Stimulated activated CD4-positive, alpha-beta T cell treated with anti-CD3 and anti-CD28 coated beads, Interleukin-15, amount 100 ng/mL, for 1 hour (primary cell): ENCODE measurements around the gene RAPGEF1.
"Not testable (repeated sequence)": the region's sequence is repeated elsewhere in the genome, so short reads cannot be mapped to it uniquely, and the experiment has no call there.

Experiments used
- DNase-seq, 2 donors: peaks; one replicate each; pipeline ENCODE4 v3.0.0-alpha.2; 2020; ENCODE audit warnings: low read depth in 1 of 2, low spot score in 1 of 2

The RAPGEF1 gene

DNA sequence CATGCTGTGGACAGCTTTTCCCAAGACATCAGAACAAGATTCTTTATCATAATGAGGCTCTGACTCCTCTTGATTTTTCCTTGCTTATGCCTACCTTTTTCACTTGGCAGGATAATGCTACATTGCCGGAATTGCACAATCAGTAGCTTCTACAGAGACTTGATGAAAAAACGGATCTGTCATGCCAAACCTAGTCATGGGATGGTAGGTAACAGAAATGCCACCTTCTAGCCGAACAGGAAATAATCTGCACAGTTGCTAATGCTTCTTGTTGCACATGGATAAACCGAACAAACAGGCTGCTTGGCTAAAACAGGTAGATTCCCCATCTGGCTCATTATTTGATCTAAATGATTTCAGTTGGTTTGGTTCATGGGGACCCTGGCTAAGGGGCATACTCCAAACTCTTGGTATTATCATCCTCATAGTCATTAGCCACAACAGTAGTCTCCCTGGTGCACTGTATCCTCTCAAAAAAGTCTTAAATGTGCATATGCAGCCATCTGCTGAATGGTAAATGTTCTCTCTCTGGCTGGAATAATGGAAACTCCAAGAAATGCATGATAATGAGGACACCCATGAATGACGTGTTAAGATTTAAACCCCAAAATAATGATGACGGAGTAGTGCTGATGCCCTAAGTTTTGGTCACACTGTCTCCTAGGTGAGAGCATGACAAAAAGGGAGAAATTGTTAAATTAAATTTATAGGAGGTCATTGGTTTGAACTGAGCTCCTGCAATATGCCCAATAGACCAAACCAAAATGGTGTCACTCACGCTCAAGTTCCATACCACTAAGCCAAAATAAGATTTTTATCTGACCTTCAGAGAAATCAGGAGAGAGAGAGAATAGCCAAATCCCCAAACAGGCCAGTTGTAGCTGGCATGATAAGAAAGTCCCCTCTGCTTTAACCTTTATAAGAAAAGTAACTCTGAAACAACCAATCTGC is 47.0 kb downstream of the RAPGEF1 start:
- no peak for DNase-seq

DNA sequence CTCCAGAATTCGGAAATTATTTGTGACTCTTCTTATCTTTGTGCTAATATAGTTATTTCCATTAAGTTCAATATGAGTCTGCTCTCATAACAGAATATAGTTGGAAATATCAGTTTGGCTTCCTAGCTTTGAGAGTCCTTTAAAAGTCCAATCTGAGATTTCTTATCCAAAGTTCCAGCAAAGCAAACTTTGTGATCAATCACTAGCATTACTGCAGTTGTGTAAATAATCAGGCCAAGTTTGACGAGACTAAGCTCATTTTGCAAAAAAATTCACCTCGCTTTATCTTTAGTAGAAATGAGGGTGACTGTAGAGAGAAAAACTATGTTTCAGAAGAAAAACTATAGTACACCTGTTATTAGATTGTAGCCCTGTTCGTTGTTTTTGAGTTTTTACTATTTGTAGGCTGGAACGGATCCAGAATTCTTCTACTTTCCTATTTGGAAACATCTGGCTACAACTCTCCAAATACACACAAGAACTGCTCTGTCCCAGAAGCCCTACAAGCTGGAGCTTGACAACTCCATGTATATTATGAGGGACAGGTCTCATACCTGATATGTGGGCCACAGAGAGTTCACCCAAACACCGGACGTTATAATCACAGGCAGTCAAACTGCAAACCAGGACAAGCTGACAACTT is 47.8 kb downstream of the RAPGEF1 start:
- no peak for DNase-seq

DNA sequence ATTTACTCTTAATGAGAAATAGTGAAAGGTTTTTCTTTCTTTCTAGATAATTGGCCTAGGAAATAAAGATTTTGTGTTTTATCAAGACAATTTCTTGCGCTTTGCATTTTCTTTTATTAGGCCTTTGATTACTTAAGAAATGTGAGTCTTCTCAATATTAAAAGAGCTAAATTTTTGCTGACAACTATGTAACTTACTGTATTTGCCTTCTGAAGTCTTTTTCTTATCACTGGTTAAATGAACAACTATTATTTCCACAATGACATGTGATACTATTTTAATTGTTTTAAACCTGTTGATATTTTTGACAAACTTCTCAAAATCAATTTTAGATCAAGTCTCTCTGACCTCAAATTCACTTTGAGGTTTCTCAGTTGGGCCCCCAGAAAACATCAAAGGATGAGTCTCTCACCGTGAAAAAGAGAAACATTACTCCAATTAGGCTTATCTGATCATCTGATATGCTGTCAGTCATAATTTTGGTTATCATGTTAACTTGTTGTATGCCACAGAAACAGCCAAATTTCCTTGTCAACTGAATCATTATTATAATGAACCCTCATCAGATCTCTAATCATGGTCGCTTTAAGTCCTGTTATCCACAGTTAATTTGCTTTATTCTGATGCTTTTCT is 48.8 kb downstream of the RAPGEF1 start:
- no peak for DNase-seq

DNA sequence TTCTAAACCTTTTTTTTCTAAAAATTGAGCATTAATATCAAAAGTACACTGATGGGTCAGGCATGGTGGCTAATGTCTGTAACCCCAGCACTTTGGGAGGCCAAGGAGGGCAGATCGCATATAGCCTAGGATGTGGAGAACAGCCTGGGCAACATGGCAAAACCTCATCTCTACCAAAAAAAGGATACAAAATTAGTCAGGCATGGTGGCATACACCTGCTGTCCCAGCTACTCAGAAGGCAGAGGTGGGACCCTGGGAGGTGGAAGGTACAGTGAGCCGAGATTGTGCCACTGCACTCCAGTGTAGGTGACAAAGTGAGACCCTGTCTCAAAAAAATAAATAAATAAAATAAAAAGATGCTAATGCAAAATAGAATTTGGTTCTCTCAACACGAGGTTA is 49.4 kb downstream of the RAPGEF1 start:
- DNase-seq: no peak

DNA sequence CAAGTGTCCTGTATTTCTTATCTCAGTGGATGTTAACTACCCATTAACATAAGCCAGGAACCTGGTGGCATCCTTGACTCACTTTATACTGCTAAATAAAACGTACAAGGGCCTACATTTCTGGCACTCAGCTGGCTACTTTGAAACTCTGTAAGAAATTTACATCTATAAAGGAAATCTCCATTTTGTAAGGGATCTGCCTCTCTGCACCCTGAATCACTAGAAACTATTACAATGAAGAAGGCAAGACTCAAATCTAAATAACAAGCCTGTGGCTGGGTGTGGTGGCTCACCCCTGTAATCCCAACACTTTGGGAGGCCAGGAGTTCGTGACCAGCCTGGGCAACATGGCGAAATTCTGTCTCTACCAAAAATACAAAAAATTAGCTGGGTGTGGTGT is 51.5 kb downstream of the RAPGEF1 start:
- DNase-seq: no peak

DNA sequence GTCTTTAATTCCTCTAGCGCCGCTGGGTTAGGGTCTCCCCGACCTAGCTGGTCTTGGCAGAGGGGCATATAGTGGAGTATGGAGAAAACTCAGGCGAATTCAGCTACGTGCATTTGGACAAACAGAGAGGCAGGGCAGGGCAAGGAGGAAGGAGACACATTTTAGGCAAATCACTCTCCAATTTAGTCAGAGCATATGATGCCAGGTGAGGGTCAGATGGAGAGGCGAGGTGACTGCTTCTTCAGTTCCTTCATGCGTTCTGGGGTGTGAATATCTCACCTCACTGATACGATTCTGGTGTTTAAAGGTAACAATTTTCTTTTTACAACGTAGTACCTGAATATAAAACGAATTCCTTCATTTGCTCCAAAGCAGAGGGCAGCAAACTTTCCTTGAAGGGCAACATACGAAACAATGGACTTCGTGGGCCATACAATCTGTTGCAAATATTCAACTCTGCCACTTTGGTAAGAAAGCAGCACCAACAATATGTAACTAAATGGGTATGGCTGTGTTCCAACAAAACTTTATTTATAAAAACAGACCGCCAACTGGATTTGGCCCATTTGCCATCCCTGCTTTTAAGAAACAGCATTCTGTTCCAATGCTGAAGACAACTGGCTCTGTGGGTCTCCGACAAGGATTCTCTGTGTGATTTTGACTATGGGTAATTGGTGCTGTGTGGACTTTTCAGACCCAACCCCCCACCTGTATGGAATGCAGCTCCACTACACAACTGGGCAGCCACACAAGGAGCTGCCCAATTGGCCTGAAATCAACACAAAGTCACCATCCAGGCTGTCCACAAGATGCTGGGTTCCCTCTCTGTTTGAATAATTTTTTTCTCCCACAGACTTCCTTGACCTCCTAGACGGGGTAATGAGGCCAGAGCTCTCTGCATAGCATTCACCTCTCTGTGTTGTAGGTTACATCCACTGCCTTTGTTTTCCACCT is 53.8 kb downstream of the RAPGEF1 start:
- DNase-seq: no peak

DNA sequence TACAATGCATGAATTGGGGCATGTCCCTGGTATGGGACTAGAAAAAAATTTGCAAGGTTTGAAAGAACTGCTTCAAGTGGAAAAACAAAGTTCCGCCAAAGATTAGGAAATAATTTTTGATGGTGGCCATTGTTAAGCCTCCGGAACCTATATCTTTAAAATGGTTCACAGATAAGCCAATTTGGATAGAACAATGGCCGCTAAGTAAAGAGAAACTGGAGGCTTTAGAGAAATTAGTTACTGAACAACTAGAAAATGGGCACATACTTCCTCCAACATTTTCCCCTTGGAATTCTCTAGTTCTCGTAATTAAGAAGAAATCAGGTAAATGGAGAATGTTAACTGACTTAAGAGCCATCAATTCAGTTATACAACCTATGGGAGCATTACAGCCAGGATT is 56.8 kb downstream of the RAPGEF1 start:
- not testable (repeated sequence) for DNase-seq

DNA sequence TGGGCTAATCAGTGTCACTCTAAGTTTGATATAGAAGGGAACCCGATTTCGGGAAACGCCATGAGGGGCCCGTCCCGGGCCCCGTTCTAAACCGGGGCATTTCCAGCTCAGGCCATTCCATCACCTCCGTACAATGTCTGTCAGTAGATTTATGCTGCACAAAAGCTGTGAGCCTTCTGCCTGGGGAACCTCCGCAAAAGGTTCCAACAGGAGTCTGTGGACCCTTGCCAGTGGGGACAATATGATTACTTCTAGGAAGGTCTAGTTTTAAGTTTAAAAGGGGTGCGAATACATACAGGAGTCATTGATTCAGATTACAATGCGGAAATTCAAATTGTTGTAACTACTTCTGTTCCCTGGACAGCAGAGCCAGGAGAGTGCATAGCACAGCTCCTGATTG is 57.6 kb downstream of the RAPGEF1 start:
- no peak for DNase-seq

DNA sequence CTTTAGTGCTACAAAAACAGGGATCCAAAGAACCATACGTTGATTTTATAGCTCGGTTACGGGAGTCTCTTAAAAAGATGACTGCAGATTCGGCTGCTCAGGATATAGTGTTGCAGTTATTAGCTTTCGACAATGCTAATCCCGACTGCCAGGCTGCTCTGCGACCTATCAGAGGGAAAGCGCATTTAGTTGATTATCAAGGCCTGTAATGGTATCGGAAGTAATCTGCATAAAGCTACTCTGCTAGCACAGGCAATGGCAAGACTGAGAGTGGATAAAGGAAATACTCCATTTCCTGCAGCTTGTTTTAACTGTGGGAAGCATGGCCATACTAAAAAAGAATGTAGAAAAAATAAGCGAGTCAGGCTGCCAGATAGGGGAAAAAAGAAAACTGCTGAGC is 58.0 kb downstream of the RAPGEF1 start:
- DNase-seq: not testable (repeated sequence)

DNA sequence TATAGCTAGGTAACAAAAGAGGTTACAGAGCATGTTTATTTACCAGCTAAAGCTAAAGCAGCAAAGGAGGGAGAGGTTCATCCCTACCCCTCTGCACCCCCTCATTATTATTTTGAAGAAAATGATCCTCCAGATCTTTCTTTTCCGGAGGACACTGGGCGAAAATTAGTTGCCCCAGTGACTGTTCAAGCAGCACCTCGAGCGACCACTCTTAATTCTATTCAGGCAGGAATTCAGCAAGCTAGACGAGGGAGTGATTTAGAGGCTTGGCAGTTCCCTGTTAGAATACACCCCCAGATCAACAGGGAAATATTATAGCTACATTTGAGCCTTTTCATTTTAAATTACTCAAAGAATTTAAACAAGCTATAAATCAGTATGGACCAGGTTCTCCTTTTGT is 58.8 kb downstream of the RAPGEF1 start:
- DNase-seq: not testable (repeated sequence)

DNA sequence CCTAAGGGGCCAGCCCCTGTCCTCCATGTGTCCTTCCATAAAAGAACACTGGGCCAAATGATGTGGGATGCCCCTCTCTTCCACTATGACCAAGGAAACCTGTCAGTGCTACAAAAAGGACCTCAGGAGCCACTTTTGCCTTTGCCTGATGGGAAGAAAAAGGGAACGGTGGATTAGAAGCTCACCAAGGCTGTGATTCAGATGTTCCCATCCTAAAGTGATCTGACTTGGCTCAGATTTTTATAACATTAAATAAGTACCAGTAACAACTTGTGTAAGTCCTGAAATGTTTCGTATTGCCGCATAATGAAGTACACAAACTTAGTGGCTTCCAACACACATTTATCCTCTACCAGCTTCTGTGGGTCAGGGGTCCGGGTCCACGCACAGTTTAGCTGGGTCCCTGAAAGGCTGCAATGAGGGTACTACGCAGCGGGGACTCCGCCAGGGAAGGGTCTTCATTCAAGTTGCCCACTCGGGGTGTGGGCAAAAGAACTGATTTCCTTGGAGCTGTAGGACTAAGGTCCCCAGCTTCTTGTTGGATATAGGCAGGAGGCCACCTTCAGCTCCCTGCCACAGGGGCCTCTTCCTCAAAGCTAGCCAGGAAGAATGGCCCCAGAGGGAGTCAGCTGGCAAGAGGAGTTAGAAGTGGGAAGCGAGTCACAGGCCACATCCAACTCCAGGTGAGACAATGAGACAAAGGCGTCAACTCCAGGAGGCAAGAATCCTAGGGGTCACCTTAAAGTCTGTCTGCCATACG is 60.4 kb downstream of the RAPGEF1 start:
- DNase-seq: no peak

DNA sequence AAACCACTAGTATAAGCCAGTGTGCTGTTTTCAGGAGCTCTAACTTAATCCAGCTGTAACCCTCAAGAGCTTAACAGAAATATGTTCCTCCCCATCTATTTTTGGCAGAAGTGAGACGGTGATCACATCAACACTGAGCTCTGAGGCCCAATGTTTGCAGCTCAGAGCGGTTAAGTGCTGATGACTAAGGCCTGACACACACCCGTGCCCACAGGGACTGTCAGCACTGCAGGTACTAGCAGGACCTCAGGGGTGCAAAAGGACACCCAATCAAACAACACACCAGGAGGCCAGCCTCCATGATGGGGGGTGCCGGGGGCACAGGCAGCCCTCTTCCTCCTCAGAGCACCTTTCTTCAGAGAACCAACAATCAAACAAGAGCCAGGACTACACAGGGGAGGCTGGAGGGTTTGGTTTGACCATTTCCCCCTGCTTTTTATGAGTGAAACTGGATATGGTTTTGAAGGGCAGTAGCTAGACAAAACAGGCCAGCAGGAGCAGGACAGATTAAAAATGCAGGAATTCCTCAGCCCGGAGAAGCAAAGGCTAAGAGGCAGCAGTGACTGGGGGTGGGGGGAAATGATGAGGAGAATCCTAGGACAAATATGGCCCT is 61.3 kb downstream of the RAPGEF1 start:
- DNase-seq: peak; percentile 54 to 61

DNA sequence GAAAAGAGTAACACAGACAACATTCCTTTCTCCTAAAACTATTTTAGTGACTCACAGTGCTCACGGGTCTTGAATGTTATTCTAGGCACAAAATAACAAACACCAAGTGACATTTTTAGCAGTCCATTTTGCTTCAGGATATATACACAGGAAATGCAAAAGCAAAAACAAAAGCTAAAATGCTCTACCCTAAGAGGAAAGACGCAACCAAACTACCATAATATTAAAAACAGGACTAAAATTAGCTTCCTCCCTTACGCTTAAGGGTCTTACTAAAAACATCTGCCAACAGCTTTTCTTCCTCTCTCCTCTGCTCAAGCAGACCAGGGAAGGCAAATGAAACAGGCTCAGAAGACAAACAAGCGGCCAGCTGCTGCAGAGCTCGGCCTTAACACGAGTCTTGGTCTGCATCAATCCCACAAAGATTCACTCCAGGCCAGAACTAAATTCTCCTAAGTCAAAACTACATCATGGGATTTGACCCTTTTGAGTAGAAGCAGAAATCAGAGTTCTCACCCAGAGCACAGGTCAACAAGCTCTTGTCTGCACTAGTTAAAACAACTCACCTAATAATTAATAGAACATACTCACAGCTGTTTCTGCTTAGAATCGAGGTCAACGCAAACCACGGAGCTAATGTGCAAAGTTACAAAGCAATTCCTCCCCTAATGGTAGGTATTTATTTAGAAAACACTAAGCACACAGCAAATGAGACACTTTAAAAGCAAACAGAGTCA is 62.3 kb downstream of the RAPGEF1 start:
- DNase-seq: no peak

DNA sequence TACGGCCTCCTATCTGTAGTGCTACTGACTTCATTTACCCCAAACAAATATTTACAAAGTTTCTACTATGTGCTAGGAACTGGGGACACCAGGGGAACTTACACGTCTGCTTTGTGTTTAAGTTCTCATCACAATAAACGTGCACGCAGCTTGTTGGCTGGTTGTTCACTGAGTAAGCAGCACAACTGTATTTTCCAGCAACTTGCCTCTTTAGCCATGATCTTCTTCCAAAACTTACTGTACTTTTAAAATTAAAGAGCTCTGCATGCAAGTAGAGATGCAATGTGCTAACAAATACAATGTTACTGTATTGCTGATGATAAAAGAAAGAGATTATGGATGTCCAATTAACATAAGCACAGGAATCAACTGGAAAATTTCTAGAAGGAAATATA is 62.8 kb downstream of the RAPGEF1 start:
- DNase-seq: no peak

DNA sequence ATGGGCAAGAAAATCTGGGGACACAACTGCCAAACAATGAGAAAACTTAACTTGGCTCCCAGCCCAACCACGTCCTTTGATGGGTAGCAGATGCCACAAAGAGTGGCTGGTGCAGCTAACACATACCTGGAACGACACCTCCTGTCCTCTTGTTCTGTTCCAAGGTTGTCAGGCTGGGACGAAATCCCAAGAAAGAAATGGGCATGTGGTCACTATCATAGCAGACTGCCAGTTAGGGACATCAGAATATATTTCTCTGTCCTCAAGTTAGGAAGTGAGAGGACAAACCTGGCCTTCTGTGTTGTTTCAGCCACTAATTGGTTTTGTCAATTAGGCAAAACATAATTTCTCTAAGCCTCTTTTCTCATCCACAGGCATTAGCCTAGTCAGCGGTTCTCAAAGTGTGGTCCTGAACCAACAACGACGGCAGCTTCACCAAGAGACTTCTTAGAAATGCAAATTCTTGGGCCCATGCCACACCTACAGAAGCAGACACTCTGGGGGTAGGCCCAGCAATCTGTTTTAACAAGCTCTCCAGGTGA is 63.4 kb downstream of the RAPGEF1 start:
- no peak for DNase-seq

DNA sequence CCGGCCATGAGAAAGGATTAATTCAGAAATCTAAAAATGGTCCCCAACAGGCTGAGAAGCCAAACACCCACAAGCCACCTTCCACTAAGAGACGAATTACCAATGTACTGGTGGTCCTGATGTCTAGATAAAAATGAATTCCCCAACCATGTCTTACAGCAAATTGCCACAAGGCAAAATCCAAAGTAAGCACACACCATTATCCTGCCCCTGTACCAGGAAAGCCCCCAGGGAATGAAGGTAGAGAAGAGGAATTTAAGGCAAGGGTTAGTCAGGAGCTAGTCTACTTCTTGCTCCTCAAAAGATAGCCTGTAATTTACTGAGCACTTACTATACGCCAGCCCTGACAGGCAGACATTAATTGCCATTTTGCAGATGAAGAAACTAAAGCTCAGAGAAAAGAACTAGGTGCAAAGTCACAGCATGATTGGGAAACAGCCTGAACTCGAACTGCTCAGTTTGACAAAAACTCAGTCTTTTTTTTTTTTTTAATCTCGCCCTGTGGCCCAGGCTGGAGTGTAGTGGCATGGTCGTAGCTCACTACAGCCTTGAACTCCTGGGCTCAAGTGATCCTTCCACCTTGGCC is 64.3 kb downstream of the RAPGEF1 start:
- DNase-seq: no peak

DNA sequence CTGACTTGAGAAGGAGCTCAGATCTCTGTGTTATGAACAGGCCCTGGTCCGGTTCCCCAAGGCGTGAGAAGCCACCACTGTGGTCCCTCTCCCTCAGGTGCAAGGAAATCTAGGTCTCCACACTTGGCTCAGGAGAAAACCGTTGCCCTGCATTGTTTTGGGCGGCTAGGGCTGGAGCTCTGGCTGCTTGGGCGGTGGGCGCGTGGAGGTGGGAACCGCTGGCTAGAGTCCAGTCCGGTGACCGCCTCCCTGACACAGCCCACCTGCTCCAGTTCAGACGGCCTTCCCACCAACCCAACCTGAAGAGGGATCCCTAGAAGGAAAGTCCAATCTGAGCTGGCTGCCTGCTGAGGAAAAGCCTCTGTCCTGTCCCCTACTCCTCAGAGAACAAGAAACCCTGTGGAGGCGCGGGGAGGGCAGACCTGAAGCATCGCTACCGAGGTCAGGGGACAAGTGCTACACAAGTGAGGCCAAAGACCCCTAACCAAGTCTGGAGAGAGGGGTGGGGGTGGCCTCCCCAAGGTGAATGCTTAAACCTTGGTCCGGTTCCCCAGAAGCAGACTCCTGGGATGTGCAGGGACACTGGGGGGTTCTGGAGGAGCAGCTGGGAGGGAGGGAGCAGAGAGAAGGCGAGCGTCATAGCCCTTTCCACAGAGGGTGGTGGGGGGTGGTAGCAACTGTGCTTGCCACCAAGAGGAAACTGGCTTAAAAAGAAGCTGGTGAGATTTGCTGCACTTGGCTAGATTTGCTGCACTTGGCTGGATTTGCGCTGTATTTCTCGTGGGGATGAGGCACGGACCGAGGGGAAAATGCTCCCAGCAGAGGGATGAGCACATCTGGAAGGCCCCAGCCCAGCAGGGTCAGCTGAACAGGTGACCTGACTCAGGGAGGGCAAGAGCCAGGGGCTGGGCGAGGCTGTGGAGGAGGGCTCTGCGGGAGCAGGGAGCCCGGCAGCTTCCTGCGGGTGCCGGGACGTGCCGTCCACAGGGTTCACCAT is 65.2 kb downstream of the RAPGEF1 start:
- no peak for DNase-seq
